ENCODE results near the gene MEI4. TPM values are rescaled to one million over a fixed set of nuclear protein-coding genes. Genes with fewer than 3 reads are reported as not detected.

MEI4 gene
- total RNA-seq, 1 experiment from 2014 or later: 0.20 TPM

DNA sequence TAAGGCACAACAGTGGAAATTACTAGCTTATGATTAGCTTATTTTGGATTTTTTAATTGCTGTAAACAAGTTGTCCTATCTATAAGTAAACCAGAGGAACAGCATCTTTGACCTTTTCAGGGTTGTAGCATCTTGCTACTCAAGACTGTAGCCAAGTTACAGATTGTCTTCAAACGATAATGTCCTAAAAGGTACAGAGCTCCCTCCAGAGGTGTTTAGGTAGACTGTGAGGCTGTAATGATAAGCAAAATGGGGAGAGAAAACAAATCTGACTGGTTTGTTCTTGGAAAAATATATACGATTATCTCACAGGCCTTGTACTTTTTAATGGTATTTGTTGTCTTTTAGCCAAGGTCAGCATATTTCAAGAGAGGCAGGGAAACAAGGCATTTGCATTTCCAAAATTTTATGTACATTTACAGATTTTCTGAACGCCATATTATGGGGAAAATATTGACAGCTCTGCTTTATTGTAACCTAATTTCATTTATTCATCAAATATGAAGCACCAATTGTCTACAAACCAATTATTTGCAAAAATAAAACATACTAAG lies 273.4 kb downstream of the MEI4 start (continued):
- TF ChIP-seq, protein P1, sequence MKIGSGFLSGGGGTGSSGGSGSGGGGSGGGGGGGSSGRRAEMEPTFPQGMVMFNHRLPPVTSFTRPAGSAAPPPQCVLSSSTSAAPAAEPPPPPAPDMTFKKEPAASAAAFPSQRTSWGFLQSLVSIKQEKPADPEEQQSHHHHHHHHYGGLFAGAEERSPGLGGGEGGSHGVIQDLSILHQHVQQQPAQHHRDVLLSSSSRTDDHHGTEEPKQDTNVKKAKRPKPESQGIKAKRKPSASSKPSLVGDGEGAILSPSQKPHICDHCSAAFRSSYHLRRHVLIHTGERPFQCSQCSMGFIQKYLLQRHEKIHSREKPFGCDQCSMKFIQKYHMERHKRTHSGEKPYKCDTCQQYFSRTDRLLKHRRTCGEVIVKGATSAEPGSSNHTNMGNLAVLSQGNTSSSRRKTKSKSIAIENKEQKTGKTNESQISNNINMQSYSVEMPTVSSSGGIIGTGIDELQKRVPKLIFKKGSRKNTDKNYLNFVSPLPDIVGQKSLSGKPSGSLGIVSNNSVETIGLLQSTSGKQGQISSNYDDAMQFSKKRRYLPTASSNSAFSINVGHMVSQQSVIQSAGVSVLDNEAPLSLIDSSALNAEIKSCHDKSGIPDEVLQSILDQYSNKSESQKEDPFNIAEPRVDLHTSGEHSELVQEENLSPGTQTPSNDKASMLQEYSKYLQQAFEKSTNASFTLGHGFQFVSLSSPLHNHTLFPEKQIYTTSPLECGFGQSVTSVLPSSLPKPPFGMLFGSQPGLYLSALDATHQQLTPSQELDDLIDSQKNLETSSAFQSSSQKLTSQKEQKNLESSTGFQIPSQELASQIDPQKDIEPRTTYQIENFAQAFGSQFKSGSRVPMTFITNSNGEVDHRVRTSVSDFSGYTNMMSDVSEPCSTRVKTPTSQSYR (CRISPR knock-in tag; IDR thresholded peaks at IDR 0.05): no peak

DNA sequence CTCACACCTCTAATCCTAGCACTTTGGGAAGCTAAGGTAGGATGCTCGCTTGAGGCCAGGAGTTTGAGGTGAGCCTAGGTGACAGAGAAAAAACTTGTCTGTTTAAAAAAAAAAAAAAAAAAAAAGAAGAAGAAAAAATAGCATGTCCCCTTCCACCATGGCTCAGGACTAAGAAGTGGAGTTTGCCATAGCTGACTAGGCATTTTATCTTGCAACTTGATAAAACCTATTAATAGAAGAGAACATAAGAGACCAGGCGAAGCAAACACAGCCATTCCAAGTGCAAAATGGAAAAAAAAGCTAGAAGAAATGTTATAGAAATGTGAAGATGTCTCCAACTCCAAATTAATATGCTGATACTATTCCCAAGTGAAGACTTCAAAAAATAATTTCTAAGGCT lies 277.5 kb downstream of the MEI4 start:
- Mint-ChIP-seq H3K36me3 (no peaks in the 10 kb centered on the region), H3K9me3 (no peaks in the 10 kb centered on the region), H3K27ac (no peak overlapping the region), H3K27me3 (ENCODE audit: low read depth) (no peaks in the 10 kb centered on the region), H3K4me1 (no peaks in the 10 kb centered on the region), H3K4me3 (no peak overlapping the region)
- DNase-seq (ENCODE audit: low spot score) (no peak), ATAC-seq (no peak)
- ChIA-PET CTCF (interaction anchor here (0.8 kb wide), 1 partner anchor 310 kb away, joined by 3 read pairs; no protein-coding TSS in a partner anchor), POLR2A (no interaction called here)
- TF ChIP-seq NFE2L1 (CRISPR knock-in tag; IDR thresholded peaks at IDR 0.05): no peak
- TF ChIP-seq ZNF317 (CRISPR knock-in tag; IDR thresholded peaks at IDR 0.05; ENCODE audit: borderline replicate concordance, low read depth): no peak
- TF ChIP-seq, protein P2, sequence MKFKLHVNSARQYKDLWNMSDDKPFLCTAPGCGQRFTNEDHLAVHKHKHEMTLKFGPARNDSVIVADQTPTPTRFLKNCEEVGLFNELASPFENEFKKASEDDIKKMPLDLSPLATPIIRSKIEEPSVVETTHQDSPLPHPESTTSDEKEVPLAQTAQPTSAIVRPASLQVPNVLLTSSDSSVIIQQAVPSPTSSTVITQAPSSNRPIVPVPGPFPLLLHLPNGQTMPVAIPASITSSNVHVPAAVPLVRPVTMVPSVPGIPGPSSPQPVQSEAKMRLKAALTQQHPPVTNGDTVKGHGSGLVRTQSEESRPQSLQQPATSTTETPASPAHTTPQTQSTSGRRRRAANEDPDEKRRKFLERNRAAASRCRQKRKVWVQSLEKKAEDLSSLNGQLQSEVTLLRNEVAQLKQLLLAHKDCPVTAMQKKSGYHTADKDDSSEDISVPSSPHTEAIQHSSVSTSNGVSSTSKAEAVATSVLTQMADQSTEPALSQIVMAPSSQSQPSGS (CRISPR knock-in tag; IDR thresholded peaks at IDR 0.05; ENCODE audit: borderline replicate concordance, low read depth): no peak
- TF ChIP-seq, protein P3, sequence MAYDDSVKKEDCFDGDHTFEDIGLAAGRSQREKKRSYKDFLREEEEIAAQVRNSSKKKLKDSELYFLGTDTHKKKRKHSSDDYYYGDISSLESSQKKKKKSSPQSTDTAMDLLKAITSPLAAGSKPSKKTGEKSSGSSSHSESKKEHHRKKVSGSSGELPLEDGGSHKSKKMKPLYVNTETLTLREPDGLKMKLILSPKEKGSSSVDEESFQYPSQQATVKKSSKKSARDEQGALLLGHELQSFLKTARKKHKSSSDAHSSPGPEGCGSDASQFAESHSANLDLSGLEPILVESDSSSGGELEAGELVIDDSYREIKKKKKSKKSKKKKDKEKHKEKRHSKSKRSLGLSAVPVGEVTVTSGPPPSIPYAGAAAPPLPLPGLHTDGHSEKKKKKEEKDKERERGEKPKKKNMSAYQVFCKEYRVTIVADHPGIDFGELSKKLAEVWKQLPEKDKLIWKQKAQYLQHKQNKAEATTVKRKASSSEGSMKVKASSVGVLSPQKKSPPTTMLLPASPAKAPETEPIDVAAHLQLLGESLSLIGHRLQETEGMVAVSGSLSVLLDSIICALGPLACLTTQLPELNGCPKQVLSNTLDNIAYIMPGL (CRISPR knock-in tag; IDR thresholded peaks at IDR 0.05): no peak
- no peak for TF ChIP-seq RELA (CRISPR knock-in tag; IDR thresholded peaks at IDR 0.05; ENCODE audit: borderline replicate concordance)
- no peak for TF ChIP-seq FOXJ3 (CRISPR knock-in tag; IDR thresholded peaks at IDR 0.05; ENCODE audit: borderline replicate concordance)
- TF ChIP-seq, protein P4, sequence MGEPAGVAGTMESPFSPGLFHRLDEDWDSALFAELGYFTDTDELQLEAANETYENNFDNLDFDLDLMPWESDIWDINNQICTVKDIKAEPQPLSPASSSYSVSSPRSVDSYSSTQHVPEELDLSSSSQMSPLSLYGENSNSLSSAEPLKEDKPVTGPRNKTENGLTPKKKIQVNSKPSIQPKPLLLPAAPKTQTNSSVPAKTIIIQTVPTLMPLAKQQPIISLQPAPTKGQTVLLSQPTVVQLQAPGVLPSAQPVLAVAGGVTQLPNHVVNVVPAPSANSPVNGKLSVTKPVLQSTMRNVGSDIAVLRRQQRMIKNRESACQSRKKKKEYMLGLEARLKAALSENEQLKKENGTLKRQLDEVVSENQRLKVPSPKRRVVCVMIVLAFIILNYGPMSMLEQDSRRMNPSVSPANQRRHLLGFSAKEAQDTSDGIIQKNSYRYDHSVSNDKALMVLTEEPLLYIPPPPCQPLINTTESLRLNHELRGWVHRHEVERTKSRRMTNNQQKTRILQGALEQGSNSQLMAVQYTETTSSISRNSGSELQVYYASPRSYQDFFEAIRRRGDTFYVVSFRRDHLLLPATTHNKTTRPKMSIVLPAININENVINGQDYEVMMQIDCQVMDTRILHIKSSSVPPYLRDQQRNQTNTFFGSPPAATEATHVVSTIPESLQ (CRISPR knock-in tag; IDR thresholded peaks at IDR 0.05): no peak
- TF ChIP-seq ZBTB21 (CRISPR knock-in tag; IDR thresholded peaks at IDR 0.05; ENCODE audit: borderline replicate concordance): no peak
- TF ChIP-seq TCF7 (CRISPR knock-in tag; IDR thresholded peaks at IDR 0.05; ENCODE audit: low read depth): no peak
- no peak for TF ChIP-seq ZNF121 (CRISPR knock-in tag; IDR thresholded peaks at IDR 0.05)
- TF ChIP-seq, protein P5, sequence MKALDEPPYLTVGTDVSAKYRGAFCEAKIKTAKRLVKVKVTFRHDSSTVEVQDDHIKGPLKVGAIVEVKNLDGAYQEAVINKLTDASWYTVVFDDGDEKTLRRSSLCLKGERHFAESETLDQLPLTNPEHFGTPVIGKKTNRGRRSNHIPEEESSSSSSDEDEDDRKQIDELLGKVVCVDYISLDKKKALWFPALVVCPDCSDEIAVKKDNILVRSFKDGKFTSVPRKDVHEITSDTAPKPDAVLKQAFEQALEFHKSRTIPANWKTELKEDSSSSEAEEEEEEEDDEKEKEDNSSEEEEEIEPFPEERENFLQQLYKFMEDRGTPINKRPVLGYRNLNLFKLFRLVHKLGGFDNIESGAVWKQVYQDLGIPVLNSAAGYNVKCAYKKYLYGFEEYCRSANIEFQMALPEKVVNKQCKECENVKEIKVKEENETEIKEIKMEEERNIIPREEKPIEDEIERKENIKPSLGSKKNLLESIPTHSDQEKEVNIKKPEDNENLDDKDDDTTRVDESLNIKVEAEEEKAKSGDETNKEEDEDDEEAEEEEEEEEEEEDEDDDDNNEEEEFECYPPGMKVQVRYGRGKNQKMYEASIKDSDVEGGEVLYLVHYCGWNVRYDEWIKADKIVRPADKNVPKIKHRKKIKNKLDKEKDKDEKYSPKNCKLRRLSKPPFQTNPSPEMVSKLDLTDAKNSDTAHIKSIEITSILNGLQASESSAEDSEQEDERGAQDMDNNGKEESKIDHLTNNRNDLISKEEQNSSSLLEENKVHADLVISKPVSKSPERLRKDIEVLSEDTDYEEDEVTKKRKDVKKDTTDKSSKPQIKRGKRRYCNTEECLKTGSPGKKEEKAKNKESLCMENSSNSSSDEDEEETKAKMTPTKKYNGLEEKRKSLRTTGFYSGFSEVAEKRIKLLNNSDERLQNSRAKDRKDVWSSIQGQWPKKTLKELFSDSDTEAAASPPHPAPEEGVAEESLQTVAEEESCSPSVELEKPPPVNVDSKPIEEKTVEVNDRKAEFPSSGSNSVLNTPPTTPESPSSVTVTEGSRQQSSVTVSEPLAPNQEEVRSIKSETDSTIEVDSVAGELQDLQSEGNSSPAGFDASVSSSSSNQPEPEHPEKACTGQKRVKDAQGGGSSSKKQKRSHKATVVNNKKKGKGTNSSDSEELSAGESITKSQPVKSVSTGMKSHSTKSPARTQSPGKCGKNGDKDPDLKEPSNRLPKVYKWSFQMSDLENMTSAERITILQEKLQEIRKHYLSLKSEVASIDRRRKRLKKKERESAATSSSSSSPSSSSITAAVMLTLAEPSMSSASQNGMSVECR (CRISPR knock-in tag; IDR thresholded peaks at IDR 0.05; ENCODE audit: borderline replicate concordance): no peak
- TF ChIP-seq, protein P6, sequence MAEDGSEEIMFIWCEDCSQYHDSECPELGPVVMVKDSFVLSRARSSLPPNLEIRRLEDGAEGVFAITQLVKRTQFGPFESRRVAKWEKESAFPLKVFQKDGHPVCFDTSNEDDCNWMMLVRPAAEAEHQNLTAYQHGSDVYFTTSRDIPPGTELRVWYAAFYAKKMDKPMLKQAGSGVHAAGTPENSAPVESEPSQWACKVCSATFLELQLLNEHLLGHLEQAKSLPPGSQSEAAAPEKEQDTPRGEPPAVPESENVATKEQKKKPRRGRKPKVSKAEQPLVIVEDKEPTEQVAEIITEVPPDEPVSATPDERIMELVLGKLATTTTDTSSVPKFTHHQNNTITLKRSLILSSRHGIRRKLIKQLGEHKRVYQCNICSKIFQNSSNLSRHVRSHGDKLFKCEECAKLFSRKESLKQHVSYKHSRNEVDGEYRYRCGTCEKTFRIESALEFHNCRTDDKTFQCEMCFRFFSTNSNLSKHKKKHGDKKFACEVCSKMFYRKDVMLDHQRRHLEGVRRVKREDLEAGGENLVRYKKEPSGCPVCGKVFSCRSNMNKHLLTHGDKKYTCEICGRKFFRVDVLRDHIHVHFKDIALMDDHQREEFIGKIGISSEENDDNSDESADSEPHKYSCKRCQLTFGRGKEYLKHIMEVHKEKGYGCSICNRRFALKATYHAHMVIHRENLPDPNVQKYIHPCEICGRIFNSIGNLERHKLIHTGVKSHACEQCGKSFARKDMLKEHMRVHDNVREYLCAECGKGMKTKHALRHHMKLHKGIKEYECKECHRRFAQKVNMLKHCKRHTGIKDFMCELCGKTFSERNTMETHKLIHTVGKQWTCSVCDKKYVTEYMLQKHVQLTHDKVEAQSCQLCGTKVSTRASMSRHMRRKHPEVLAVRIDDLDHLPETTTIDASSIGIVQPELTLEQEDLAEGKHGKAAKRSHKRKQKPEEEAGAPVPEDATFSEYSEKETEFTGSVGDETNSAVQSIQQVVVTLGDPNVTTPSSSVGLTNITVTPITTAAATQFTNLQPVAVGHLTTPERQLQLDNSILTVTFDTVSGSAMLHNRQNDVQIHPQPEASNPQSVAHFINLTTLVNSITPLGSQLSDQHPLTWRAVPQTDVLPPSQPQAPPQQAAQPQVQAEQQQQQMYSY (CRISPR knock-in tag; IDR thresholded peaks at IDR 0.05): no peak
- TF ChIP-seq, protein P7, sequence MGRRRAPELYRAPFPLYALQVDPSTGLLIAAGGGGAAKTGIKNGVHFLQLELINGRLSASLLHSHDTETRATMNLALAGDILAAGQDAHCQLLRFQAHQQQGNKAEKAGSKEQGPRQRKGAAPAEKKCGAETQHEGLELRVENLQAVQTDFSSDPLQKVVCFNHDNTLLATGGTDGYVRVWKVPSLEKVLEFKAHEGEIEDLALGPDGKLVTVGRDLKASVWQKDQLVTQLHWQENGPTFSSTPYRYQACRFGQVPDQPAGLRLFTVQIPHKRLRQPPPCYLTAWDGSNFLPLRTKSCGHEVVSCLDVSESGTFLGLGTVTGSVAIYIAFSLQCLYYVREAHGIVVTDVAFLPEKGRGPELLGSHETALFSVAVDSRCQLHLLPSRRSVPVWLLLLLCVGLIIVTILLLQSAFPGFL (CRISPR knock-in tag; IDR thresholded peaks at IDR 0.05; ENCODE audit: borderline replicate concordance): no peak

Data from WTC11 (cell line).